Esophagus squamous epithelium (tissue), 4 donors: Measurements from ENCODE around the gene FIGN.

Source experiments
- POLR2A ChIP-seq, 4 donors: fragments of 450-650 bp; IDR thresholded peaks; one replicate each; pipeline ENCODE4 v1.6.1; 2017; ENCODE audit warnings: antibody characterized with exemption in 4 of 4, mild to moderate bottlenecking in 4 of 4, moderate library complexity in 3 of 4
- TF ChIP-seq, protein P1 (sequence below), 6 experiments: fragments of 450-650 bp in 4 of 6; fragments of 200-600 bp in 2 of 6; sonication (generic) in 2 of 6; IDR thresholded peaks; one replicate each; pipeline ENCODE4 v1.5.1; 2016 to 2019; ENCODE audit warnings: antibody characterized with exemption in 6 of 6, mild to moderate bottlenecking in 4 of 6, moderate library complexity in 4 of 6

DNA sequence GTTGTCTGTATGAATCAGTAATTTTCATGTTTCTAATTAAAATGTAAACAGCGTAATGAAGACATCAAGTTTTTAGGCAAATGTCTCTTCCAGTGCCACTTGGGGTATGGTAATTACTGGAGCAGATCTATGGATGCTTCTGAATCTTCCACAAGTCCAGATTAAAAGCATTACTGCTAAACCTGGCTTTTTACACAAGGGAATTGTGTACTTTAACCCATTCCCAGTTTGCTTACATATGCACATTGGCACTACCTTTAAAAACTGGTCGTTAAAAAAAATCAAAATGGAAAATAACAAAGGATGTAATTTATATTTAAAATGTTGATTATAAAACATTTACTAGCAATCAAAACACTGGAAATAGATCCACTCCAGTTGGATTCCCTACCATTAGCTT, 19.7 kb downstream of the FIGN start:
- TF ChIP-seq, protein P1, sequence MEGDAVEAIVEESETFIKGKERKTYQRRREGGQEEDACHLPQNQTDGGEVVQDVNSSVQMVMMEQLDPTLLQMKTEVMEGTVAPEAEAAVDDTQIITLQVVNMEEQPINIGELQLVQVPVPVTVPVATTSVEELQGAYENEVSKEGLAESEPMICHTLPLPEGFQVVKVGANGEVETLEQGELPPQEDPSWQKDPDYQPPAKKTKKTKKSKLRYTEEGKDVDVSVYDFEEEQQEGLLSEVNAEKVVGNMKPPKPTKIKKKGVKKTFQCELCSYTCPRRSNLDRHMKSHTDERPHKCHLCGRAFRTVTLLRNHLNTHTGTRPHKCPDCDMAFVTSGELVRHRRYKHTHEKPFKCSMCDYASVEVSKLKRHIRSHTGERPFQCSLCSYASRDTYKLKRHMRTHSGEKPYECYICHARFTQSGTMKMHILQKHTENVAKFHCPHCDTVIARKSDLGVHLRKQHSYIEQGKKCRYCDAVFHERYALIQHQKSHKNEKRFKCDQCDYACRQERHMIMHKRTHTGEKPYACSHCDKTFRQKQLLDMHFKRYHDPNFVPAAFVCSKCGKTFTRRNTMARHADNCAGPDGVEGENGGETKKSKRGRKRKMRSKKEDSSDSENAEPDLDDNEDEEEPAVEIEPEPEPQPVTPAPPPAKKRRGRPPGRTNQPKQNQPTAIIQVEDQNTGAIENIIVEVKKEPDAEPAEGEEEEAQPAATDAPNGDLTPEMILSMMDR (IDR thresholded peaks at IDR 0.05): no peak
- no peak for TF ChIP-seq POLR2A (IDR thresholded peaks at IDR 0.05)
